Myocyte (in vitro differentiated cells): ENCODE data around the gene HERC2. TPM values are rescaled to one million over a fixed set of nuclear protein-coding genes. Genes with fewer than 3 reads are reported as not detected.
"Not testable (repeated sequence)": the region's sequence is repeated elsewhere in the genome, so short reads cannot be mapped to it uniquely, and the experiment has no call there.

ENCODE experiments used
- DNase-seq: peaks from one replicate; pipeline ENCODE4 v3.0.0-alpha.2; 2012; ENCODE audit warnings: low read depth
- total RNA-seq: library from RNA; depleted of rRNA; stranded (reverse); fragments of >200 nt; gene quantifications from 2 replicates; pipeline ENCODE4 v1.2.3, GENCODE V29; 2014

Gene HERC2
- total RNA-seq, 1 donor from 2014 or later, result 44.1 TPM

DNA sequence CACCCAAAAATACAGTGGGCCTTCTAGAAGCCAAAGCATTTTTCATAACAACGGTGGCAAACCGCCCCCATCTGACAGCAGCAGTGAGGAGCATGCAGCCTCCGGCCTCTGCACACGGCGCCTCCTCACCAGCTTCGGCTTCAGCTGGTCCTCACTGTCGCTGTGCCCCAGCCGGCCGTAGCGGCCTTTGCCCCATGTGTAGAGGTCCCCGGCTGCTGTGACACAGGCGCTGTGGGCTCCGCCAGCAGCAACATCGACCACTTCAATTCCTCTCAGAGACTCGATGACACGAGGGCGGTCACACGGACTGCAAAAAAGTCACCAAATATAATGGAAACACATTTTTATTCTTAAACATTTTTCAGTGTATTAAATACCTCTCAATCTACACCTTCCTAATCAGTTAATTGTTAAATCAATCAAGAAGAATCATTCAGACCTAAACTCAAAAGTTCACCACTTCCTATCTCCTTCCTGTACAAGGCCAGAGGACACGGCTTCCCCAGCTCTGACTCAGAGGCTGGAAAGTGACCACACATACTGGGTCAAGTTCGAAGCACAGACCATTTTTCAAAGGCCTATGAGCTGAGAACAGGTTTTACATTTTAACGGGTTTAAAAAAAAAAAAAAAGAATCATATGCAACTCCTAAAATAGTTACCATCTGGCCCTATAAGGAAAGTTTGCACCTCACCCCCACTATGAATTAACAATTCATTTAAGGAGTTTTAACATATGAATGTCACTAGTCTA, 189.3 kb downstream of the HERC2 start:
- peak; percentile 62 for DNase-seq

DNA sequence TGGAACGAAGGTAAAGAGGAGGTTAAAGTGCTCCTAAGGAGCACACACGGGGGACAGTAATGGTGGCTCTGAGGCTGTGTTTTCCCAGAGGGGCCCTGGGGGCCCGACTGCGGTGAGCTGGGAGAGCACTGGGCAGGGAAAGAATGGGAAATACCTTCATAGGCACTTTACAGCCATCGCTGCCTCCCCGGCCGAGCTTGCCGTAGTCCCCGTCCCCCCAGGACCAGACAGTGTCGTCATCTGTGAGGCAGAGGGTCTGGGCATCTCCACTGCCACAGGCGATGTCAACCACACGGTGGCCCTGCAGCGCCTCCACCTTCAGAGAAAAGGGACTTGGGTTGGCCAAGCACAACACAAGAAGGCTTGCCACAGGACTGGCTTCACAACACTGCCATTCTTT, 190.0 kb downstream of the HERC2 start:
- no peak for DNase-seq

DNA sequence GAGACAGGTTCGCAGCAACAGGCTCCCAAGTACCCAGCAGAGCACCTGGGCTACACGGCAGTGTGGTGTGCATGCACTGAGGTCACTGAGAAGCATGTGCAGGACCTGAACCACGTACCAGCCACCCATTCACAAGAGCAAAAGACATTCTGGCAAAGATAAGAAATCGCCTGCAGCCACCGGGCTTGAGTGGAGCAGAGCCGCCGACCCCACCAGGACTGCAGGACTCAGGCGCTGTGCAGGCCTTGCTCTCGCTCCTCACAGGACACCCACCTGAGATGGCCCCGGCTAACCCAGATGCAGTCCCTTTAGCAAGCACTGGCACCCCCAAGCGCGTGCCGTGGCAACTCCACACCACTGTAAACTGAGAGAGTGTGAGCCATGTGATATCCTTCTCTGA, 190.6 kb downstream of the HERC2 start:
- no peak for DNase-seq

DNA sequence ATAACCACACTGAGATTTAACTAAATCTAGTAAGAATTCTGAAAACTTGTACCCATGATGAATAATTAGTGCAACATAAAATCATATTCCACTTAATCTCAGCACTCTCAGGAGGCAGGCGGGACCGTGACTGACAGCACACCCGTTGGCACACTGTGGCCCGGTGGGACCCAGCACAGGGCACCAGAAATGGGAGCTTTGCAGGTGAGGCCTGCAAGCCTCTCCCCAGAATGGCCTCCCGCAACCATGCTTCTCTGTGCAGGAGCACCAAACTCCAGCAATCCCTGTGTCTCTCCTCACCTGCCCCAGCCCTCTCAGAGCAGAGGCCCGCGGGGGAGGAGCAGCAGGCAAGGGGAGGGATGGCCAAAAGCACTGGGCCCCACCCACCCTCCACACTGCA, 191.3 kb downstream of the HERC2 start:
- no peak for DNase-seq

DNA sequence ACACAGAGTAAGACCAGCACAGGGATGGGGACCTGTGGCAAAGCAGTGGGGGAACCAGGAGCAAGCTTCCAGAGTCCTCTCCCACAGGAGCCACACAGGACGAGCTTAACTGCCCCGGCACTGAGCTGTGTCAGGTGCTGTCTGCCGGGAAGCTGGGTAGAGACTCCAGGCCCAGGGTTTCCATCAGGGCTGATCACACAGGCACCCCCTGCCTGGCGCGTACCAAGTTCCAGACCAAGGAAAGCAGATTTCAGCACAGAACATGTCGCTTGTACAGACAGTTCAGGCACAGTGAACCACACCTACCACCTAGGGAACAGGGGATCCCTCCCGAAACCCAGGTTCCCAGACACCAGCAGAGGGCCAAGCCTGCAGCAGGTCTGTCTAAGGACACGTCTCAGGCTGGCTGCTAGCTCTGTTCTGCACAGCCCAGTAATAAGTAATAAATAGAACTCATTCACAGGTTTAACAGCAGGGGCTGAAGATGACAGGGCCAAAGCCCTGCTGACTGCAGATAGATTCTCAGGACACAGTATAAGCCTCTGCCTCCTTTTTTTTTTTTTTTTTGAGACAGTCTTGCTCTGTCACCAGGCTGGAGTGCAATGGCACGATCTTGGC, 192.6 kb downstream of the HERC2 start:
- no peak for DNase-seq

DNA sequence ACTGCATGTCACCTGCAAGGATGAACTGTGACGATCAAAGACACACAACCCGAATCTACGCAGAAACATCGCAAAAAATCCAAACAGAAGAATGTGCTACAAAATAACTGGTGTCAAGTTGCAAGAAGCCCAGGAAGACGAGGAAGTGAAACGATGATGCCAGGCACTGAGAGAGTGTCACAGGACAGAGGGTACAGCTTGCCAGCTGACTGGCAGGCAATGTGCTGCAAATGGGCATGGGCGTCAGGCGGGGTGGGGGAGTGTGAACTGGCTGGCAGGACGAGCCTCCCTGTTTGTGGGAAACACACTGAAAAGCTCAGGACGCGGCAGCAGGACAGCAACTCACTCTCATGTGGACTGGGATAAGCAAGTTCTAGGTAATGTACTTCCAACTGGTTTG, 193.9 kb downstream of the HERC2 start:
- peak; percentile 29 for DNase-seq

DNA sequence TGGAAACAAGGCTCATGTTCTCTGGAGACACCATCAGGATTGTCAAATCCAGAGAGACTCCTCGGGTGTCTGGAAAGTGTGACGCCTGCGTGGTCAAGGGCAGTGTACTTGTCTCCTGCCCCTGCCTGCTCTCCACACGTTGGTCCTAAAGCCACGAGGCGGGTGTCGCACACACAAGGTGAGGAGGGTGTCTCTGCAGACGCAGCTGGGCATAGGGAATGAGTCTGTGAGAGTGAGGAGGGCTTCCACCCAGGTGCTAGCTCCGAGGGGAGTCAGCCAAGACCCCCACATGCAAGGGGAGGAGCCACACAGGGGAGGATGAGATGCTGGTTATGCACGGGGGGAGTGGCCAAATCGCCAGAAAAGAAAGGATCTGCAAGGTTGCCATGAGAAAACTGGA, 194.9 kb downstream of the HERC2 start:
- no peak for DNase-seq

DNA sequence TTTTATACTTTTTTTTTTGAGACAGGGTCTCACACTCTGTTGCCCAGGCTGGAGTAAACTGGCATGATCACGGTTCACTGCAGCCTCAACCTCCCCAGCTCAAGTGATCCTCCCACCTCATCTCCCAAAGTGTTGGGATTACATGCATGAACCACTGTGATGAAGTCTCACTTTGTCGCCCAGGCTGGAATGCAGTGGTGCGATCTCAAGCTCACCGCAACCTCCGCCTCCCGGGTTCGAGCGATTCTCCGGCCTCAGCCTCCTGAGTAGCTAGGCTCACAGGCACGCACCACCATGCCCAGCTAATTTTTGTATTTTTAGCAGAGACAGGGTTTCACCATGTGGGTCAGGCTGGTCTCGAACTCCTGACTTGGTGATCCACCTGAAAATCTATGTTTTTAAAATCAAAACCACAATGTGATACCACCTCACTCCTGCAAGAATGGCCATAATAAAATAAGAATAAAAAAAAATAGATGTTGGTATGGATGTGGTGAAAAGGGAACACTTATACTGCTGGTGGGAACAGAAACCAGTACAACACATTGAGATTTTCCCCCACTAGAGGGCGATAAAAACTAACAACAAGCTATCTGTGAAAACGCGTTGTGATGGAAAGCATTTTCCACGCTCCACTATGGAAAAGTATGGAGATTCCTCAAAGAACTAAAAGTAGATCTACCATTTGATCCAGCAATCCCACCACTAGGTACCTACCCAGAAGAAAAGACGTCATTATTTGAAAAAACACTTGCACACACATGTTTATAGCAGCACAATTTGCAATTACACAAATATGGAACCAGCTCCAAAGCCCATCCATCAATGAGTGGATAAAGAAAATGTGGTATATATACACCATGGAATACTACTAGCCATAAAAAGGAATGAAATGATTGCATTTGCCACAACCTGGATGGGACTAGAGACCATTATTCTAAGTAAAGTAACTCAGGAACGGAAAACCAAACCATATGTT, 196.0 kb downstream of the HERC2 start:
- DNase-seq, result peak; percentile 71

DNA sequence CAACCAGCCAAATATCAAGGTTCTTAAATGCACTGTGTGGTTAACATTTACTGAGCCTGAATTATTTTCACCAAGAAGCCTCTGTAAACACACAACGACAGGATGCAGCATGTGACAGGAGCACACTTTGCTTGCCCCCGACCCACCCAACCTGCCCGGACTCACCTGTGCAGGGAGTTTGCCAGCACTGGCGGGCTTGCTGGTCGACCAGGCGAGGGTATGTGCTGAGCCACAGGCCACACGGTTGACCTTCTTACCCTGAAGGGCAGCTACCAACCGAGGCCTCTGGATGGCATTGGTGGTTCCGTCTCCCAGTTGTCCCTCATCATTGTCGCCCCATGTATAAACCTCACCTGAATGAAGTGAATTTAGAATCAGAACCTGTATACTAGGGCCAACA, 197.1 kb downstream of the HERC2 start:
- no peak for DNase-seq

DNA sequence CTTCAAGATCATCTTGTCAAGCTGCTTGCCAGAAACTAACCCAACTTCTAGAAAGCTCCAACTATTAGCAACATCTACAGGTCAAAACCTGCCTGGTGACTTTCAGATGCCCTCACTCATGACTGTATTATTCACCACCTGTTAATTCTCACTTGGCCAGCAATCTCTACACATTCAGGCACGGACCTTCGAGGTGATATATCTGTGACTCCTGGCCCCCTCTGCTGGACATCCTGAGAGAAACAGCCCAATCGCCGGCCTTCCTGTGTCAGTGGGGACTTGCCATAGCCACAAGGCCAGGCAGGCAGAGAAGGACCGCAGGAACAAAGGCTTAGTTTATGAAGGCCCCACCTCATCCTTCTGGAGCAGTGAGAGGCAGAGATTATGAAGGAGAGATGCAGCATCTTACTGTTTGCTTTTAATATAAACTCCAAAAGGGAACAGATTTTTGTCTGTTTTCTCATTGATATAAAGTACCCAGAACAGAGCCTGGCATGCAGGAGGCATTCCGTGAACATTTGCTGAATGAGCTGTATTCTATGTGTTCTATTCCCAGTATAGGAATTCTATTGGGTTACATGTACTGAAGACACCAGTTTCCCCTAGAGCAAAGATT, 198.5 kb downstream of the HERC2 start:
- peak; percentile 88 for DNase-seq

DNA sequence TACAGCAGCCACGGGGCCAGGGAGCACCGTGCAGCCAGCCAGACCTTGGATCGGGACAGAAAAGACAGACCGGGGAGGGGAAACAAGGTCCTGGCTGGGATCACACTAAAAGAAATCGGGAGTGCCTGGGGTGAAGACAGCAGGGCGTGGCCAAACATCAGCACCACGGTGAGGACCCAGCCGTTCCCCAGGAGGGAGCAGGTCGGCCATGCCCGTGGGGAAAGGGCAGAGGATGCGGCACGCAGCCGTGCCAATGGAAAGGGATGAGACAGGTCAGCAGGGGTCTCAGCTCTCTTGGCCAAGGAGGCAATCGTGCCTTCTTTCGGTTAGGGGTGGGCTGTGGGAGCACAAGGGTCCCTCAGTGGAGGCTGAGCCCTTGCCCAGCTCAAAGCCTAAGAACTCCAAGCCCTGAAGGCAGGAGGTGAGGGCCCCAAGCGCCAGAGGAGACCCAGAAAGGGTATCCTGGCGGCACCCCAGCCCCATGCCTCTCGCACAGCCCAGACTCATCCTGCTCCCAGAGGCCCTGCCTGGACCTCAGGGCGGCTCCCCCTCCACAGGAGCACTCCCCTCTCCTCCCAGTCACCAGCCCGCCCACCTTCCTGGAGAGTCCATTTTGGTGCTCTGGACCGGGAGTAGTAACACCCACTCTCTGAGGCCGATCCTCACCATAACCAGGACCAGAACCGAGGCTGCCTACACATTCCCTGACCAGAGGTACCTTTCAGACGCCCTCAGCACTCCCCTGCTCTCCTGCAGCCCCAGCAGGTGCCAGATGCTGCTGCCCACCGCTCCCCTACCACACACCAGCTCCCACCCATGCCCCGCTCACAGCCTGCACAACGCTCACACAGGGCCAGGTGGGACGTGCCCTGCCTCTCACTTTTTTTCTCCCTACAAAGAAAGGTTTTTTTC, 199.7 kb downstream of the HERC2 start:
- no peak for DNase-seq

DNA sequence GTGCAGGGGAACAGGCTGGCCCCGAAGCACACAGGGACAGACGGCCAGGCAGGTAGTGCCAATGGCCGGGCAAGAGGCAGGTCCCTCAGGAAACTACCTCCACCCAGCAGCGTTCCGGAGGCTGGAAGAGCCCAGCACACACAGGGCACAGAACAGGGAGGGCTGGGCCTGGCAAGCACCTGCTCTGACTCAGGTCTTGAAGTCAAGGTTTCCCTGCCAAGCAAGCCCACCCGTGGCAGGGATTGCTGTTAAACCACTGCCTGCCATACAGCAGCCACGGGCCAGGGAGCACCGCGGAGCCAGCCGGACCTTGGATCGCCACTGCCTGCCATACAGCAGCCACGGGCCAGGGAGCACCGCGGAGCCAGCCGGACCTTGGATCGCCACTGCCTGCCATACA, 200.4 kb downstream of the HERC2 start:
- DNase-seq, result not testable (repeated sequence)

DNA sequence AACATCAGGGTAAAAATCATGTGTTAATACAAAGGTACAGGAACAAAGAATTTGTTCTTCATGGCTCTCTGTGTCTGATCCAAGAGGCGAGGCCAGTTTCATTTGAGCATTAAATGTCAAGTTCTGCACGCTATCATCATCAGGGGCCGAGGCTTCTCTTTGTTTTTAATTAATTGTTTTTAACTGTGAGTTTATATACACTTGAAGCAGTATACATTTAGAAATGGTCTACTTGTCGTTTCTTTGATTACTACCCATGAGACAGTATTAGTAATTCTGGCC, 201.7 kb downstream of the HERC2 start:
- no peak for DNase-seq

DNA sequence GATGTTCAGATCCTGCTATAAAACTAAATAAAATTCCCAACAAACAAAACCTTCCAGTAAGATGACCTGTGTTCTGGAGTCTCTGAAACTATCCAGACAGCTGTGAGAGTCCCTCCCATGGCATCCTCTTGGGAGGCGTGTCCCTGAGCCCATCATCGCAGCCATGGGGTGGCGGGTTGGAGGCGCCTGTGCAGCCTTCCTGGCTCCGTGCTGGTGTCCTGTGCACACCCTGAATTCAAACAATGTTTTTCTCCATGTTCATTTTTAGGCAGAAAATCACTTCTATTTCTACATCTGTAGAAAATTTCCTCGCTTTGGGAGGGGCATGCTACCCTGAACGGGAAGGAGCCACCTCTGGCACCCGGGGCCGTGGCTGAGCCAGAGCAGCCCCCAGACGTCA, 203.4 kb downstream of the HERC2 start:
- DNase-seq, result no peak

DNA sequence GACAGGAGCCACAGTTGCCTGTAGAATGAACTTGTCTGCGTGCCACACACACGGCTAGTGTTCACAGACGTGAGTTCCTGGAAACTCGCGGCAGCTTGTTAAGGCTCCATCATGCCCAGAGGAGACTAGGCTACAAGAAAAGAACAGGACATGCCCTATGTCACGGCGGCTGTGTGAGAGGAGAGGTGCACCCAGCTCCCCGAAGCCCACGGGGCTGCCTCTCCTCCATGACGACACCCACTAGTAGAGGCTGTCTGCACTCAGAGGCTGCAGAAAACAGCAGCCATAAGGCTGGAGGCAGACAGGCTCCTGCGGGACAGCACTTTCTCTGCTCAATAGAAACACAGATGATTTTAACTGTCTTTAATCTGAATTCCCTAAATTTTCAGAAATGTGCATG, 203.9 kb downstream of the HERC2 start:
- DNase-seq, result no peak

DNA sequence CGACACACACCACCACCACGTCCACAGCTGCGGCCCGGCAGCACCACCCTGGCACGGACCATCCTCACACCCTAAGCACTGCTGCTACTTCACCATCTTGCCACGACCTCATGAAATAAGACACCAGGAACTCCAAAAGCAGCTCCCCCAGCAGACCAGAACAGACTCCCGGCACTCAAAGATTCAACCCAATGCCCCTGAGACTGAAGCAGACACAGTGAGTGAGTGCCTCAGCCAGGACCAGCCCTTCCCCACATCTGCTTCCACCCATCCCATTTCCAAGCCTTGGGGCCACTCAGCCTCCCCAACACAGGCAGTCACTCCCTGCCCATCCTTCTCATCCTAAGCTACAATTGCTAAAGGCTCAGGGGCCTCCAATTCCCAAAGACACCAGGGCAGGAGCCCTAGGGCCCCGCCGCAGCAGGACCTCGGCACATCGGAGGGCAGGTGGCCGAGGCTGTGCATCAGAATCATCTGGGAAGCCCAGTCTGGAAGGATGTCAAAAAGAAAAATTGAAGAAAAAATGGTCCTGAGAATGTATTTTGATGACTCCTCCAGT, 204.5 kb downstream of the HERC2 start:
- no peak for DNase-seq

DNA sequence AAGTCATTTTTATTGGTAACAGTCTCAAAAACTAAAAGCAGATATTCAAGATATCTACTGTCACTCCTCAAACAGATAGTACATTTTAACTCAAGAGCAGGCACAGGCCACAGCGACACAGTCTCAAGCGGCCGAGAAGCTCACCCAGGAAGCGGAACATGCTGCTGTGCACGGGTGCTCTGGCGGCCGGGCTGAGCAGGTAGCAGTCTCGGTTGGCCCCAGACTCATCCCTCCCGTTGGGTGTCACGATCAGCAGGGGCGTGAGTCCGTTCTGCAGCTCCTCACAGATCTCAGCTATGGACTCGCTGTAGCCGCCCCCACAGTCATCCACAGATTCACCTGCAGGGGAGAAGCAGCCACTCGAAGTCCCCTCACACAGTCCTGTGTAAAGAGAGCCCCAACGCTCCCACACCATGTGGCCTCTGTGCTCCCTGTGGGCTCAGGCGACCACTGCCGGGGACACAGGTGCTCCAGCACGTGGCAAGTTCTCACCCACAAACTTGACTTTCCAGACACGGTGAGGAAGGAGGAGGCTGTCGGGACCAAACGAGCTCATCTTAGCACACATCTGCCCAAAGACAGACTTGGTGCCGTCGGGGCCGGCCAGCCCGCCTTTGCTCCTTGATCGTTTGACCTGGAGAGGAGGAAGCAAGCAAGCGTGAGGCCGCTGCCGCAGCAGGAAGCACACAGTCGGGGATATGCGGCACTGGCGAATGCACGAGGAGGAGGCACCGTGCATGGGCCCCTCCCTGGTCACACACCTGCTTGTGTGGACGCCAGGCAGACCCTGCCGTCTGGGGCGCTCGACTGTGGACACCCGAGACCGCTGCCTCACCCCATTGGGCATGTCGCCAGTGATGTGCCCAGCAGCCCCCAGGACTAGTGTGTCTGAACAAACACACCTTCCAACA, 205.2 kb downstream of the HERC2 start:
- no peak for DNase-seq

DNA sequence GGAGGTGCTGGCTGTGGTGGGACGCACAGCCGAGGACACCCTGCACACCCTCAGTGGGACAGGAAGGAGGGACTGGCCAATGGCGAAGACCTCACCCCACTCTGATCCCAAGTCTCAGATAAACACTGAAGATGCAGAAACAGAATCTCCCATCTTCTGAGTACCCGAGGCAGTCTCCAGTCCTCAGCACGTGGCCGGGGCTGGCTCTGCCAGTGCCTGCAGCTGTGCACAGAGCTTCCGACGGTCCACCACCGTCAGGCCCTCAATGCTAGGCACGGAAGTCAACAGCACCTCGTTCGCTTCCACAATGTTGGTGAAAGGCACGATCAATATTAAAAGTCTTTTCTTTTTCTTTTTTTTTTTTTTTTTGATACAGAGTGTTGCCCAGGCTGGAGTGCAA, 206.1 kb downstream of the HERC2 start:
- DNase-seq, result no peak
